ENCODE results near the gene NAALAD2.
A peak's percentile ranks its signal among the peaks of the same experiment; 100 is the strongest.
"Not testable (repeated sequence)": the region's sequence is repeated elsewhere in the genome, so short reads cannot be mapped to it uniquely, and the experiment has no call there.

NAALAD2 gene

DNA sequence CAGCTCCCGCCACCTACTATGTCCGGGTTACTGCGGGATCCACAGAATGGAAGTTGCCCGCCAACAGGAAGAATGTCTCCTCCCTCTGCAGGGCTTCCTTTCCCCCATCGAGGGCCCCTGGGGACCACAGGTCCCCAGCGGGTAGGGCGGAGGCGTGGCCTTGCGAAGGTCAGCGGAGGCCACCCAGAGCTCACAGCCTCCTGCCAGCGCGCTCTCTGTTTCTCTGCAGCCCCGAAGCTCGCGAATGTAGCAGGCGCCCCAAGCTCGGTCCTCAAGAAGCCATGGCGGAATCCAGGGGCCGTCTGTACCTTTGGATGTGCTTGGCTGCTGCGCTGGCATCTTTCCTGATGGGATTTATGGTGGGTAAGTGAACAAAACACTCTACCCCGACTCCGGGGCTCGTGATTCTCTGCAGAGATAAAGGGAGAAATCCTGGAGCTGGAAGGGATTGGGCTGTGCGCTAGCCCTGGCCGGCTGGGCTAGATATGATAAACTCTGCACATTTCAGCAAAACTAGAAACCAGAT is at the start of gene NAALAD2:
NAALAD2 (plus strand) TSS at position 186 of the 526 bp plus-strand sequence; CDS start at position 282, 96 bp downstream.
- H3K4me3 ChIP-seq (ENCODE audit: low read depth, low read length): peak within 1 kb of the TSS; percentile 57
- TF ChIP-seq CTCF (IDR thresholded peaks at IDR 0.05; ENCODE audit: low read depth, low read length): no peak

GRCh38 chr11:90085650-90086049 is 48.8 kb upstream of the NAALAD2 start, which contains the start of gene UBTFL1:
Gene UBTFL1, plus strand, starts transcription at chr11:90085950. Its CDS starts 0 bp downstream, at chr11:90085950.
- H3K4me3 ChIP-seq (ENCODE audit: low read depth, low read length): not testable (repeated sequence)

DNA sequence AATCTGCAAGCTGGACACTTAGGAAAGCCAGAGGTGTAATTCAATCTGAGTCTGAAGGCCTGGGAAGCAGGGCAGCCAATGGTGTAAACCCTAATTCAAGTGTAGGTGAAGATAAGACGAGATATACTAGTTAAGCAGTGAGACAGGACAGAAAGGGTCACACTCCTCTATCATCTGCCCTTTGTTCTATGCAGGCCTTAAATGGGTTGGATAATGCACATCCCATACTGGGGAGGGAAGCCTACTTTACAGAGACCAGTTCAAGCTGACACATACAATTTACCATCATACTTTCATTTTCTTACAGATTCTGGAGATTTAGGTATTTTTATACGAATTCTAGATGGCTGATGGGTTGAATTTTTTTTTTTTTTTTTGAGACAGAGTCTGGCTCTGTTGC is 45.7 kb upstream of the NAALAD2 start:
- H3K4me3 ChIP-seq (ENCODE audit: low read depth, low read length): not testable (repeated sequence)

DNA sequence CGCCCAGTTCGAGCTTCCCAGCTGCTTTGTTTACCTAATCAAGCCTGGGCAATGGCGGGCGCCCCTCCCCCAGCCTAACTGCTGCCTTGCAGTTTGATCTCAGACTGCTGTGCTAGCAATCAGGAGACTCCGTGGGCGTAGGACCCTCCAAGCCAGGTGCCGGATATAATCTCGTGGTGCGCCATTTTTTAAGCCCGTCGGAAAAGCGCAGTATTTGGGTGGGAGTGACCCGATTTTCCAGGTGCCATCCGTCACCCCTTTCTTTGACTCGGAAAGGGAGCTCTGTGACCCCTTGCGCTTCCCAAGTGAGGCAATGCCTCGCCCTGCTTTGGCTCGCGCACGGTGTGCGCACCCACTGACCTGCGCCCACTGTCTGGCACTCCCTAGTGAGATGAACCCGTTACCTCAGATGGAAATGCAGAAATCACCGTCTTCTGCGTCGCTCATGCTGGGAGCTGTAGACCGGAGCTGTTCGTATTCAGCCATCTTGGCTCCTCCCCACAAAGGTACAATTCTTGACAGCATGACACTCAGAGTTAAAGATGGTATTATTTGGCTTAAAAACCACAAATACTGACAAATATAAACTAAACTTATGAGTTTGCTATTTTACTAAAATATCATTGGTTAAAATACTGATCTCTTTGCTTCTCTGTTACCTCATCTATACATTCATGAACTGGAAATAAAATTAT is 39.1 kb upstream of the NAALAD2 start:
- not testable (repeated sequence) for H3K4me3 ChIP-seq (ENCODE audit: low read depth, low read length)

DNA sequence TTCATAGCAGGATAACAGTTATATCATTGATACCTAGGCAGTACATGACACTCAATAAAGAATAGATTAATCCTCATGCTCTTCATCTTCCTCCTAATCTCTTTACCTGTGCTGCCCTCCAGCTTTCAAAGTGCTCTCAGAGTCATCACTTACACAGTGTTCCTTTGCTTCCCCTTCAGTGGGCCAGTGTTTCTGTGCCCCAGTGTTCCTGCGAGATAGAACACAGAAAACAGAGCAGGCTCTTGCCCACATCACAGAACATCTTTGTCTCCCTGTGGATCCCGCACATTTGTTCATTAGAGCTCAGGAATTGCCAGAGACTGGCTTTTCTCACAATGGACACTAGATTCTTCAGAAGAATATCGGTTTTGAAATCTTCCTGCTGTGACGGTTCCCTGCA is 36.2 kb upstream of the NAALAD2 start:
- H3K4me3 ChIP-seq (ENCODE audit: low read depth, low read length): not testable (repeated sequence)

GRCh38 chr11:90100431-90100830 is 34.0 kb upstream of the NAALAD2 start:
- TF ChIP-seq CTCF (IDR thresholded peaks at IDR 0.05; ENCODE audit: low read depth, low read length): no peak

DNA sequence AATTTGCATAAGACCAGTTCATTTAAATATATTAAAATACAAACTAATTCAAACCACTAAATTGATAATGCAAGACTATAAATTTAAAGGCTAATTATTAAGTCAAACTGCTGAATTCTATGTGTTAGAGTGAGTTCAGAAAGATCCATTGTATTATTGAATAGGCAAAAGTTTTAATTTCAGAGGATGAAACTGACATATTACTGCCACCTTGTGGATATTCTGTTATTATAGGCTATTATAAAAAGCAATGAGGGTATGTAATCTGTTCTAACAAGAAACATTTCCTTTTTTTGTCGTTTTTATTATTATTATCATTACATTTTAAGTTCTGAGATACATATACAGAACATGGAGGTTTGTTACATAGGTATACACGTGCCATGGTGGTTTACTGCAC is 20.9 kb upstream of the NAALAD2 start:
- TF ChIP-seq CTCF (IDR thresholded peaks at IDR 0.05; ENCODE audit: low read depth, low read length): no peak

More at GRCh38 chr11:90100431-90100830, 34.0 kb upstream of the NAALAD2 start:
- no peak overlapping the region for H3K4me3 ChIP-seq (ENCODE audit: low read depth, low read length)

DNA sequence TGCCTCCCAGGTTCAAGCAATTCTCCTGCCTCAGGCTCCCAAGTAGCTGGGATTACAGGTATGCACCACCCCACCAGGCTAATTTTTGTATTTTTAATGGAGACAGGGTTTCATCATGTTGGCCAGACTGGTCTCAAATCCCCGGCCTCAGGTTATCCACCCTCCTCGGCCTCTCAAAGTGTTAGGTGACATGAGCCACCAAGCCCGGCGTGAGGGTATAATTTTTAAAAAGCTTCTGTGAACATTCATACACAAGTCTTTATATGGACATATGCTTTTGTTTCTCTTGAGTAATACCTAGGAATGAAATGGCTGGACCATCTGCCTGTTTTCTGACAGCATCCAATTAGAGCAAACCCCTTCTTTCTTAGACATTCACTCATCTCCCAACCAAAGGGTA is 14.3 kb upstream of the NAALAD2 start:
- H3K4me3 ChIP-seq (ENCODE audit: low read depth, low read length): no peak overlapping the region
- no peak for TF ChIP-seq CTCF (IDR thresholded peaks at IDR 0.05; ENCODE audit: low read depth, low read length)

More for the DNA sequence above, 20.9 kb upstream of the NAALAD2 start:
- H3K4me3 ChIP-seq (ENCODE audit: low read depth, low read length): no peak overlapping the region

DNA sequence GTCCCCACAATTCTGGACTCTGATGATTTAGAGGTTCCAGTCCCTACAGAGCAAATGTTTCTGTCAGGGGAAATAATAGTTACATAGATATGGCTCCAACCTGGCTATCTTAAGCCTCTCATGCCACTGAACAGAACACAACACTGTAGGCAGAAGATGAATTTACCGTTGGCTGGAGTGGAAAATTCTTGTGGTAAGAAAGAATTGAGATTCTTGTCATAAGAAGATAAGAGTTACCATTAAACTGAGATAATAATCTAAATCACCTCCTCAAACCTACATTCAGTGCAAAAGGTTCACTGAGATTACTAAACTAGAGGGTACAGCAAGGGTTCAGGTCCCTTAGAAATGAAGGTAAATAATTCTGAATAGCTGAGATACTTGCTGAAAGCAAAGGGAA is 10.1 kb upstream of the NAALAD2 start:
- no peak for TF ChIP-seq CTCF (IDR thresholded peaks at IDR 0.05; ENCODE audit: low read depth, low read length)
- no peak overlapping the region for H3K4me3 ChIP-seq (ENCODE audit: low read depth, low read length)
